Suprapubic skin (tissue), 4 donors: ENCODE measurements around the gene SPATC1L.

Experiments used
- CTCF ChIP-seq, 2 donors: fragments of 200-600 bp in 1 of 2; fragments of 450-650 bp in 1 of 2; sonication (generic) in 1 of 2; IDR thresholded peaks; one replicate each; pipeline ENCODE4 v1.5.1; 2016 to 2019; ENCODE audit warnings: antibody characterized with exemption in 2 of 2, mild to moderate bottlenecking in 1 of 2, moderate library complexity in 1 of 2
- EP300 ChIP-seq: sonication (generic); formaldehyde crosslinking; IDR thresholded peaks from one replicate; pipeline ENCODE4 v1.6.1; 2017; ENCODE audit warnings: antibody characterized with exemption
- POLR2A ChIP-seq, 2 donors: fragments of 450-650 bp; IDR thresholded peaks; one replicate each; pipeline ENCODE4 v1.6.1; 2017; ENCODE audit warnings: antibody characterized with exemption in 2 of 2, mild to moderate bottlenecking in 2 of 2, moderate library complexity in 2 of 2
- POLR2AphosphoS5 ChIP-seq, 3 donors: sonication (generic); formaldehyde crosslinking; IDR thresholded peaks; one replicate each; pipeline ENCODE4 v1.6.1; 2017; ENCODE audit warnings: antibody characterized with exemption in 3 of 3

GRCh38 chr21:46138383-46138970 is 45.8 kb downstream of the SPATC1L start:
- TF ChIP-seq CTCF (IDR thresholded peaks at IDR 0.05) (no peak), POLR2AphosphoS5 (IDR thresholded peaks at IDR 0.05) (no peak), EP300 (no peak), POLR2A (IDR thresholded peaks at IDR 0.05) (no peak)
